GM12891 (cell line): Measurements from ENCODE around the gene PDHA2.

ENCODE experiments used
- POLR2A ChIP-seq: IDR thresholded peaks from 2 replicates; pipeline ENCODE4 v1.6.1; 2011; ENCODE audit warnings: low read depth, low read length, control low read depth
- POLR2AphosphoS5 ChIP-seq: IDR thresholded peaks from 2 replicates; pipeline ENCODE4 v1.6.1; 2011; ENCODE audit warnings: low read depth, low read length, control low read depth
- SPI1 ChIP-seq: IDR thresholded peaks from 2 replicates; pipeline ENCODE4 v1.6.1; 2011; ENCODE audit warnings: low read depth, low read length, control low read depth
- TAF1 ChIP-seq: IDR thresholded peaks from 2 replicates; pipeline ENCODE4 v1.6.1; 2011; ENCODE audit warnings: low read depth, low read length, control low read depth

DNA sequence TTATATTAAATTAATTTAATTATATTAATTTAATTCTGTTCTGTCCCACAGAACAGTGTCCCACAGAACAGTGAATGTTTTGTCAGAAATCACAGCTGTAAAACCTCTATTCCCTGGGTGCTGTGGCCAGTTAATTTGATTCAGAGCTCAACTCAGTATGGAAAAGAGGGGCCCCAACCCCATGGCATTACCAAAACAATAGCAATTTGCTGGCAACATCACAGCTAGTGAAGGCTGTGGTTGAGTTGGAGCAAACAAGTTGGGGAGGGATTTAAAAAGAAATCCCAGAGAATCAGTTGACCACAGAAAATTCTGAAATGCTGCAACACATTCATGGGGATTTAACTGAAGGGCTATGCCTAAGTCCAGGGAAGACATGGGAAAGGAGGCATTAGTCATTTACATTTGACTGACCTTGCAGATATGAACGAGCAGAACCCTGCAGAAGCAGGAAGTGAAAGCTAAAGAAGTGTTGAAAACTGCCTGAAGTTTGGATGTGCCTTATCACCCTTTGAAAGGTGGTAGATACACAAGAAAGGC is 30.1 kb downstream of the PDHA2 start:
- TF ChIP-seq SPI1, result no peak
- no peak for TF ChIP-seq POLR2A
- no peak for TF ChIP-seq POLR2AphosphoS5
- TF ChIP-seq TAF1, result no peak
